Stimulated activated CD8-positive, alpha-beta memory T cell treated with anti-CD3 and anti-CD28 coated beads, Interleukin-4, amount 100 ng/mL, for 48 hours (primary cell): ENCODE results near the gene FSTL3.
"Not testable (repeated sequence)": the region's sequence is repeated elsewhere in the genome, so short reads cannot be mapped to it uniquely, and the experiment has no call there.

Experiments
- DNase-seq: peaks from one replicate; pipeline ENCODE4 v3.0.0-alpha.2; 2020

FSTL3 gene

GRCh38 chr19:676339-677105 is at the start of gene FSTL3:
Gene FSTL3, plus strand, starts transcription at chr19:676392. Its CDS starts 32 bp downstream, at chr19:676424.
- no peak for DNase-seq

DNA sequence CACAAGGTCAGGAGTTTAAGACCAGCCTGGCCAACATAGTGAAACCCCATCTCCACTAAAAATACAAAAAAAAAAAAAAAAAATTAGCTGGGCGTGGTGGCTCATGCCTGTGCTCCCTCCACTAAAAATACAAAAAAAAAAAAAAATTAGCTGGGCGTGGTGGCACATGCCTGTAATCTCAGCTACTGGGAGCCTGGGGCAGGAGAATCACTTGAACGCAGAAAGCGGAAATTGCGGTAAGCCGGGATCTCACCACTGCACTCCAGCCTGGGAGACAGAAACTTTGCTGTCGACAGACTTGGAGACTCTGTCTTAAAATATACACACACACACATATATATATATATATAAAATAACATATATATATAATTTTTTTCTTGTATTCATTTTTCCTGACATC is 49.6 kb upstream of the FSTL3 start:
- DNase-seq, result not testable (repeated sequence)

DNA sequence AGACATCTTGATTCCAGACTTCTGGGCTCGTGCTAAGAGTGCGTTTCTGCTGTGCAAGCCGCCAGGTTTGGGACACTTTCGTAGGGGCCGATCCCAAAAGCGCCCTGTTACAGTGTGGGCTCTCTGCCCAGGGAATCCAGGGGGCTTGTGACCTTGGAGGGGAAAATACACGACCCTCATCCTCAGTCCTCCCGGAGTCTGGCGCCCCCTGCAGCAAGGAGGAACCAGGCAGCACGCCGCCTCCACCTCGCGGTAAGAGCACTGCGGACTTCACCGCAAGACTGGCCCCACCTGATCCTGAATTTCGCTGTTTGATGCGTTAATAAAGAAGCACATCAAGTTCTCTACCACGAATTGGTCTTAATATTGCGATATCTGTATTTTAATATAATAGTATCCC is 48.0 kb upstream of the FSTL3 start:
- peak; percentile 47 for DNase-seq

GRCh38 chr19:629515-629914 is 46.7 kb upstream of the FSTL3 start:
- not testable (repeated sequence) for DNase-seq

- no peak for DNase-seq
Observed at GRCh38 chr19:629961-630714, 46.1 kb upstream of the FSTL3 start.

DNA sequence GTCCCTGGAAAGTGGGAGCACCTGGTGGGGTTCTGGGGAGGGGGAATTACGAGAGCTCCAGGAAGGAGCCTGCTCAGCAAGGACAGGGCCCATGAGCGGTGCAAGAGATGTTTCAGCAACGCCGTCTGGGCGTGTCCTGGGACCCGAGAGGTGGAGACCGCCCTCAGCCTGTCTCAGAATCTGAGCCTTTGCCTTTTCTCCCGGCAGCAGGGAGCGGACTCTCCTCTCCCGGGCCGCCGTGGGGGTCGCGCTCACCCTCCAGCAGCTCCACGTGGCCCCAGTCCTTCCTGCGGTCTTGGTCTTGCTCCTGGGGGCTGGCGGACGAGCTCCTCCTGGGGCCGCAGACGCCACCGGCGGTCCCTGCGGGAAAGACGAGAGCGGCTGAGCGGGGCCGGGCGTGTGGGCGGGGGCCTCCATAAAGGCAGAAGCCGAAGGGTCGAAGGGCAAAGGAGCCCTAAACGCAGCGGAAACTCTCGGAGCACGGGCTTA is 43.6 kb upstream of the FSTL3 start:
- peak; percentile 73 for DNase-seq

- DNase-seq, result peak; percentile 97
Observed at GRCh38 chr19:633068-633785, 43.0 kb upstream of the FSTL3 start, which contains the start of gene POLRMT. Gene POLRMT, minus strand, starts transcription at chr19:633537. Its CDS starts 25 bp downstream, at chr19:633512.

DNA sequence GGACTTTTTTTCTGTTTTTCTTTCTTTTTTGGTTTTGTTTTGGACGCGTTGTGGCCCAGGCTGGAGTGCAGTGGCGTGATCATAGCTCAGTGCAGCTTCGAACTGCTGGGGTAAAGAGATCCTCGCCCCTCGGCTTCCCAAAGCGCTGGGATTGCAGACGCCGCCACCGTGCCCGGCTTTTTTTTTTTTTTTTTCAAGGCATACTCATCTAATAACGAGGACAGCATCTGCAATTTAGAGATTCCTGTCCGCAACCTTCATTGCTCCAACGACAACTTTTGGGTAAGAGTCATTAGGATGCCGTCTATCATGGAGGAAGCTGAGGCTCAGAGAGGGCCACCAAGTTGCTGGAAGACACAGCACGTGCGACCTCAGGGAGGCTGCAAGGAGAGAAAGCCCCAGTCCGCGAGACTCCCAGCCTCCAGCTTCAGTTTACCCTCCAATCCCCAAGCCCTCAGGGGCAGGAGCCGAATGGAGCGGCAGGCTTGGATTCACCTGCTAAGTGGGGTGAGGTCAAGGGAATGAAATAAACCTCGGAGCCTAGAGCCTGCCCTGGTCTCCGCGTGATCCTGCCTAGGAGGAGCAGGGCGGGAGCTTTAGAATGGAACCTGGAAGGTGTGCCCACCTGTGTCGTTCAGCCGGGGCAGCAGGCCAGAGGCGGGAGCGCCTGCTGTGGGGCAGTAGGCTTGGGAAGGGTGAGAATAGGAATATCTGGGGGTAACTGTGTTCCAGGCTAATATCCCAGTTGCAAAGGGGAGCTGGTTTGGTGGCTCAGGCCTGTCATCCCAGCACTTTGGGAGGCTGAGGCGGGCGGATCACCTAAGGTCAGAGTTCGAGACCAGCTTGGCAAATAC is 42.2 kb upstream of the FSTL3 start:
- DNase-seq, result peak; percentile 43

DNA sequence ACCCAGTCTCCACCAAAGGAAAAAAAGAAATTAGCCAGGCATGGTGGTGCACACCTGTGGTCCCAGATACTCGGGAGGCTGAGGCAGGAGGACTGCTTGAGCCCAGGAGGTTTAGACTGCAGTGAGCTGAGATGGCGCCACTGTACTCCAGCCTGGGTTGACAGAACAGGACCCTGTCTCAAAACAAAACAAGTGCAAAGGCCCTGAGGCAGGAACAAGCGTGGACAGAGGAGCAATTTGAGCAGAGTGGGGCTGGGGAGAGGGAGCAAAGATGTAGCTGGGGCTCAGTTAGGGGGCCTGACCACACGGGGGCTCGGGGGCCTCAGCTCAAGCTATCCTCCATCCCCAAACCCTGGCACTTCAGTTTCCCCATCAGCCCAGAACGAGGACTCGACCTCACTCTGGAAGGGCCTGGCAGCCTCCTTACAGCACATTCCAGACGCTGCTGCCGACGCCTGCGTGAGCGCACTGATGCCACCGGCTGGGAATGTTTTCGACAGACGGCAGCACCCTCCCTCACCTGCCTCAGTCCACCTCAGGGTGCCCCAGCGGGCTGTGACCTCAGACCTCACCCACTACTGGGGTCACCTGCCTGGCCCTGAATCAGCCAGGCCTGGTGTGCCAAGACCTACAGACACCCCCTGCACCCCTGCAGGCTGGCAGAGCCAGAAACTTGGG is 41.1 kb upstream of the FSTL3 start:
- no peak for DNase-seq

DNA sequence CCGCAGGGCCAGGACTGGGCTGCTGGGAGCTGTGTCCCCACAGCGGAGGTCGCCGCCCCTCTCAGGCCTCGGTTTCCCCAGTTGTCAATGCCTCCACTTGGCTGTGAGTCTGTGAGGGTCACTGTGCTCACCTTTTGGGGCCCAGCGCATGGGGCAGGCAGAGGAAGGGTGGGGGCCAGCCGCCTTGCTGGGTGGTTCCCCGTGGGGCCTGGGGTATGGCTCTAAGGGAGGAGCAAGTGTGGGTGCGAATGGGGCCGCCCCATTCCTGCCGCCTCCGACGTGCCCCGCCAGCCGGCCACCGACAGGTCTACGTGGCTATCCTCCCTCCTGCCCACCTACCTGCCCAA is 37.3 kb upstream of the FSTL3 start:
- DNase-seq, result no peak

GRCh38 chr19:639253-640160 is 36.7 kb upstream of the FSTL3 start, which contains the start of gene FGF22:
Gene FGF22, plus strand, starts transcription at chr19:639879. Its CDS starts 47 bp downstream, at chr19:639926.
- DNase-seq, result peak; percentile 97

DNA sequence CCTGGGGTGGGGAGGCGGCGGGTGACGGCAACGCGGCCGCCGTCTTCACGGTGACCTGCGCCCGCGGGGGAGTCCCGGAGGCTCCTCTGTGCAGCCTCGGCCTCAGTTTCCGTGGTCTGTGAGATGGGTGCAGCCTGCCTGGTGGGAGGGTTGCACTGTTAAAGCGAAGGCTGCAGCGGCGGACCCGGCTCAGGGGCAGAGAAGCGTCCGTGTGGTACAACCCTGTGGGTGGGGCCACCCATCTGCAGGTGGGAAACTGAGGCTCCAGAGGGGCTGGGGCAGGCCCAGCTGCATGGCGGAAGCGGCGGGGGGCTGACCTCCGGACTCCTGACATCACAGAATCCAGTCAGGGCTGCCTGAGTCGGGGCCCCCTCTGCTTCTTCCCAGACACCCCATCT is 36.0 kb upstream of the FSTL3 start:
- DNase-seq, result no peak

DNA sequence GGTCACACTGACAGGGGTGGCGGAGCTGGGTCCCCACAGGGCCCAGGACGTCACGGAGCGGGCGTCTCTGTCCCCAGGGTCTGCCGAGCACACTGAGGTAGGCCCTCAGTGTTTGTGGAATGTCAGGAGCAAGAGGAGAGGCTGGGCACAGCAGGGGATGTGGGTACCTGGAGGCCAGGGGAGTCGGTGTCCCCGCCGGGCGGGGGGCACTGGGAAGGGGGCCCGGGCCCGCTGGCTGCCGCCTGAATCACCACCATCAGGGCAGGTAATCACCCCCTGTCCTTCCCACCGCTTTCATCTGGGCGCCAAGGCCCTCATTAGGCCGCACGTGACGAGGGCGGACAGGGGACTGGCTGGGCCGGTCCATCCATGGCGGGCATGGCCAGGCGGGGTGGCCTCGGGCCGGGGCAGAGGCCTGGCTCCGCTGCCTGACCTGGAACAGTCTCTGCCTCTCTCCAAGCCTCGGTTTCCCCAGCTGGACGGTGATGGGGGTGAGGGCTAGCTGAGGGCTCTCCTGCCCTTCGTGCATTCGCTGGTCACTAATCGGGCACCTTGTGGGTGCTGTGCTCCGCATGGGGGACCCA is 35.5 kb upstream of the FSTL3 start:
- no peak for DNase-seq

DNA sequence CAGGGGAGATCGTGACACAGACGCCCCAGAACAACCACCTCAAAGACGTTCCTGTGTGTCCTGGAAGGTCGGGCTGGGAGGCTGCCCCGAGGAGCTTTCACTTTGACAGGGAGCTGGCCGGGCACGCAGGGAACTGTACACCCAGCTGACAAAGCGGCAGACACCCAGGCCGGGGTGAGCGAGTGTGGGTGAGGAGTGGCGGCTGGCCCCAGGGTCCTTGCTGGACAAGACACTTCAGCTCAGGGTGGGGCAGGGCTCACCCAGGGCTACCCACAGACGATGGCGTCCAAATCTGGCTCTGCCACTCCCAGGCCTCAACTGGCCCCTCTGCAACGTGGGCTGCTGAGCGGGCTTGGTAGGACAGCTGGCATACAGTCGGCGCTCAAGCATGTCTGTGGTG is 34.5 kb upstream of the FSTL3 start:
- no peak for DNase-seq

DNA sequence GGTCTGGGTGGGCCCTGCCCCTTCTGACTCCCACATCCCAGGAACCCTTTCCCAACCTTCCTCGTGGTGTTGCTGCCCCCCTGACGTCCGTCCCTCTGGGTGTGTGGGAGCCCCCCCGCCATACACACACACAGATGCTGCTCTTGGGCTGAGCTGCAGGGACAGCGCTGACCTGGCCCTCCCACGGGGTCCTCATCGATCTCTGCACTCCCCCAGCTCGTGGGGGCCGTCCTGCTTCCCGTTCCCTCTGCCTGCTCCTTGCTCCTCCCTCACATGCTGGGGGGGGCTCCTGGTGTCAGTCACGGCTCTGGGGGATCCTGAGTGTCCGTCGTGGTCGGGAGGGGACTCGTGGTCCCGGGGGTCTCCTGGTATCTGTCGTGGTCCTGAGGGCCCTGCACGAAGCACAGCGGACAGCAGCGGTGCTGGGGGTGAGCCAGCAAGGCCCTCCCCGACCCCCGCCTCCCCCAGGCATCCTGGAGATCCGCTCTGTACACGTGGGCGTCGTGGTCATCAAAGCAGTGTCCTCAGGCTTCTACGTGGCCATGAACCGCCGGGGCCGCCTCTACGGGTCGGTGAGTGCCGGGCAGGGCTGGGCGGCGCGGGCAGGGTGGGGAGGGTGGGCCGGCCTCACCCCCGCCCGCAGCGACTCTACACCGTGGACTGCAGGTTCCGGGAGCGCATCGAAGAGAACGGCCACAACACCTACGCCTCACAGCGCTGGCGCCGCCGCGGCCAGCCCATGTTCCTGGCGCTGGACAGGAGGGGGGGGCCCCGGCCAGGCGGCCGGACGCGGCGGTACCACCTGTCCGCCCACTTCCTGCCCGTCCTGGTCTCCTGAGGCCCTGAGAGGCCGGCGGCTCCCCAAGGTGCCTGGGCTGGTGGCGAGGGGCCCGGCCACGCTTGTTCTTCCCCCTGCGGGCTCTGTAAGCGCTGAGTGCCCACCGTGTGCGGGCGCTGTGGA is 33.1 kb upstream of the FSTL3 start:
- no peak for DNase-seq

- no peak for DNase-seq
Observed at GRCh38 chr19:643736-644135, 32.5 kb upstream of the FSTL3 start.

GRCh38 chr19:644363-644762 is 31.8 kb upstream of the FSTL3 start:
- DNase-seq, result no peak

DNA sequence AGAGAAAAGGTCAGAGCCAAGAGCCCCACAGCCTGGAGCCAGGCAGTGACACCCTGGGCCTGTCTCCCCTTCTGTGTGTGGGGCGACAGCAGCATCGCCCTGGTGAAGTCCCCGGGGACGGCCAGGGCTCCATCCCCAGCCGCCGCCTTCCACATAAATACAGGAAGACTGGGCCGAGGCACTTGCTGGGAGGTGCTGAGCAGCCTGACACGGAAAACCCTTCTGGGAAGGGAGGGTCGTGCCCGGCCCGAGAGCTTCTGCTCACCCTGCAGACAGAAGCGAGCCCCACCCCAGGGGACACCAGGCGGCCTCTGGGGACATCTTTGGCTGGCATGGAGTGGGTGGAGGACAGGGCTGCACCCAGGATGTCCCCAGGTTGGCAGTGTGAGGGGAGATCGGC is 31.4 kb upstream of the FSTL3 start:
- DNase-seq, result no peak
